ENCODE data around the gene DIS3L2. TPM values are rescaled to one million over a fixed set of nuclear protein-coding genes. Genes with fewer than 3 reads are reported as not detected.

Gene DIS3L2
- total RNA-seq, 2 donors from 2014 or later: 39.5 to 42.4 TPM

- H3K27me3 ChIP-seq (ENCODE audit: control insufficient read depth, insufficient read depth, low read length, poor library complexity, severe bottlenecking): no peaks in the 10 kb centered on the region
- WGBS, 2 experiments (ENCODE audit: insufficient coverage in 1 of 2, insufficient read length in 1 of 2): 83 to 84% methylated on average over 4 to 5 of the region's 5 CpGs
- peaks cover 11% of the 10 kb centered on the region for H3K36me3 Mint-ChIP-seq (ENCODE audit: low read depth)
- H3K27ac ChIP-seq (ENCODE audit: low read depth, low read length): no peak overlapping the region
- no peaks in the 10 kb centered on the region for H3K9me3 ChIP-seq (ENCODE audit: control insufficient read depth, low read length)
- H3K4me3 Mint-ChIP-seq: no peak overlapping the region
- TF ChIP-seq CTCF (conservative IDR thresholded peaks at IDR 0.05): no peak
- H3K4me3 ChIP-seq (ENCODE audit: low read length): no peak overlapping the region
- no peak for DNase-seq
- H3K9ac ChIP-seq (ENCODE audit: extremely low read depth, low read length, poor library complexity, severe bottlenecking): no peak overlapping the region
- no peaks in the 10 kb centered on the region for H3K4me1 ChIP-seq (ENCODE audit: control insufficient read depth, insufficient read depth, low read length)
- H3K9me3 Mint-ChIP-seq: no peaks in the 10 kb centered on the region
- H3K4me1 Mint-ChIP-seq: peaks cover 2% of the 10 kb centered on the region
- peak overlapping the region; percentile 28 for H3K27ac Mint-ChIP-seq
- H3K36me3 ChIP-seq (ENCODE audit: control insufficient read depth, insufficient read depth, low read length): no peaks in the 10 kb centered on the region
- H3K27me3 Mint-ChIP-seq (ENCODE audit: insufficient read depth): no peaks in the 10 kb centered on the region
Measured at GRCh38 chr2:232250246-232251175, 289.0 kb downstream of the DIS3L2 start.

- H3K27ac Mint-ChIP-seq: no peak overlapping the region
Measured at GRCh38 chr2:232255033-232255432, 293.5 kb downstream of the DIS3L2 start.

GRCh38 chr2:232260075-232260474 is 298.6 kb downstream of the DIS3L2 start:
- Mint-ChIP-seq H3K4me1 (peaks cover 9% of the 10 kb centered on the region), H3K27ac (no peak overlapping the region), H3K9me3 (no peaks in the 10 kb centered on the region), H3K27me3 (ENCODE audit: insufficient read depth) (peaks cover 3% of the 10 kb centered on the region), H3K4me3 (no peak overlapping the region), H3K36me3 (ENCODE audit: low read depth) (peaks cover 21% of the 10 kb centered on the region)
- peaks cover 2% of the 10 kb centered on the region for H3K36me3 ChIP-seq (ENCODE audit: control insufficient read depth, insufficient read depth, low read length)
- no peak overlapping the region for H3K9ac ChIP-seq (ENCODE audit: extremely low read depth, low read length, poor library complexity, severe bottlenecking)
- H3K9me3 ChIP-seq (ENCODE audit: control insufficient read depth, low read length): no peaks in the 10 kb centered on the region
- H3K27me3 ChIP-seq (ENCODE audit: control insufficient read depth, insufficient read depth, low read length, poor library complexity, severe bottlenecking): no peaks in the 10 kb centered on the region
- DNase-seq: no peak
- no peak overlapping the region for H3K4me3 ChIP-seq (ENCODE audit: low read length)
- peak overlapping the region; percentile 88 for H3K27ac ChIP-seq (ENCODE audit: low read depth, low read length)
- peaks cover 3% of the 10 kb centered on the region for H3K4me1 ChIP-seq (ENCODE audit: control insufficient read depth, insufficient read depth, low read length)
- TF ChIP-seq CTCF (conservative IDR thresholded peaks at IDR 0.05): no peak
- 79 to 91% methylated on average over 3 of the region's 3 CpGs for WGBS, 2 experiments (ENCODE audit: insufficient coverage in 1 of 2, insufficient read length in 1 of 2)

More at GRCh38 chr2:232255033-232255432, 293.5 kb downstream of the DIS3L2 start:
- Mint-ChIP-seq H3K27me3 (ENCODE audit: insufficient read depth) (no peaks in the 10 kb centered on the region), H3K4me1 (peaks cover 11% of the 10 kb centered on the region), H3K4me3 (no peak overlapping the region), H3K36me3 (ENCODE audit: low read depth) (peaks cover 11% of the 10 kb centered on the region), H3K9me3 (no peaks in the 10 kb centered on the region)
- no peak for TF ChIP-seq CTCF (conservative IDR thresholded peaks at IDR 0.05)
- no peak for DNase-seq
- Histone ChIP-seq H3K27ac (ENCODE audit: low read depth, low read length) (no peak overlapping the region), H3K9ac (ENCODE audit: extremely low read depth, low read length, poor library complexity, severe bottlenecking) (no peak overlapping the region), H3K36me3 (ENCODE audit: control insufficient read depth, insufficient read depth, low read length) (no peaks in the 10 kb centered on the region), H3K4me3 (ENCODE audit: low read length) (no peak overlapping the region), H3K4me1 (ENCODE audit: control insufficient read depth, insufficient read depth, low read length) (peaks cover 3% of the 10 kb centered on the region), H3K27me3 (ENCODE audit: control insufficient read depth, insufficient read depth, low read length, poor library complexity, severe bottlenecking) (no peaks in the 10 kb centered on the region), H3K9me3 (ENCODE audit: control insufficient read depth, low read length) (no peaks in the 10 kb centered on the region)
- 98% methylated on average over 5 of the region's 5 CpGs for WGBS, 2 experiments (ENCODE audit: insufficient coverage in 1 of 2, insufficient read length in 1 of 2)

Measured in endodermal cell (in vitro differentiated cells).